HG03159 (cell line): ENCODE data around the gene C19orf44.

ENCODE experiments used
- ATAC-seq: cut with Tn5 transposase; IDR thresholded peaks from one replicate; pipeline ENCODE4 v1.9.1; 2021; ENCODE audit warnings: mild to moderate bottlenecking, moderate library complexity; ENCODE audit not compliant: unreplicated experiment

Gene C19orf44

GRCh38 chr19:16516381-16516780 is 20.2 kb downstream of the C19orf44 start:
- no peak for ATAC-seq

- ATAC-seq, result no peak
These were observed 20.9 kb downstream of the C19orf44 start for GRCh38 chr19:16516923-16517610.

- no peak for ATAC-seq
These were observed 21.9 kb downstream of the C19orf44 start for GRCh38 chr19:16518061-16518460.

GRCh38 chr19:16518483-16519229 is 22.5 kb downstream of the C19orf44 start:
- ATAC-seq, result no peak

GRCh38 chr19:16519230-16519687 is 23.1 kb downstream of the C19orf44 start:
- no peak for ATAC-seq

- no peak for ATAC-seq
These were observed 24.1 kb downstream of the C19orf44 start for GRCh38 chr19:16520074-16520973.

GRCh38 chr19:16520986-16521624 is 24.9 kb downstream of the C19orf44 start:
- no peak for ATAC-seq

GRCh38 chr19:16521715-16522289 is 25.6 kb downstream of the C19orf44 start:
- ATAC-seq, result no peak

GRCh38 chr19:16522559-16523377 is 26.6 kb downstream of the C19orf44 start:
- no peak for ATAC-seq

- no peak for ATAC-seq
These were observed 29.0 kb downstream of the C19orf44 start for GRCh38 chr19:16524991-16525734.

- ATAC-seq, result no peak
These were observed 29.7 kb downstream of the C19orf44 start for GRCh38 chr19:16525751-16526481.

GRCh38 chr19:16527334-16527935 is 31.2 kb downstream of the C19orf44 start:
- no peak for ATAC-seq

- no peak for ATAC-seq
These were observed 31.9 kb downstream of the C19orf44 start for GRCh38 chr19:16527971-16528521.

GRCh38 chr19:16529466-16530144 is 33.4 kb downstream of the C19orf44 start:
- ATAC-seq, result no peak

GRCh38 chr19:16530540-16531379 is 34.6 kb downstream of the C19orf44 start:
- ATAC-seq, result no peak

GRCh38 chr19:16531380-16531669 is 35.1 kb downstream of the C19orf44 start:
- ATAC-seq, result no peak
